A549 (cell line): ENCODE results near the gene SLC15A3. TPM values are rescaled to one million over a fixed set of nuclear protein-coding genes. Genes with fewer than 3 reads are reported as not detected.

ENCODE experiments used
- ATAC-seq, 2 experiments: fragments of 200-7000 bp in 1 of 2; fragments of >200 bp in 1 of 2; cut with Nextera tagmentation in 1 of 2; cut with Tn5 transposase in 1 of 2; 3 replicates each; pipeline versions ENCODE4 v1.8.0 to v1.9.1; 2018 to 2020; ENCODE audit warnings: mild to moderate bottlenecking in 1 of 2, moderate library complexity in 1 of 2
- CTCF ChIA-PET: fragments of 300-600 bp; sonication (Branson Sonifier 250); formaldehyde crosslinking; extraction: SDS; loops from one replicate; lab custom pipeline; 2021; ENCODE audit warnings: antibody characterized with exemption, inconsistent platforms; lab: Yijun Ruan, JAX
- POLR2A ChIA-PET: fragments of 350-600 bp; formaldehyde crosslinking; extraction: SDS; loops from one replicate; lab custom pipeline; 2021; ENCODE audit warnings: antibody characterized with exemption, inconsistent platforms; lab: Yijun Ruan, JAX
- DNase-seq, 2 experiments: peaks; one replicate each; pipeline versions ENCODE4 v3.0.0 to v3.0.0-alpha.2; 2011 to 2016; ENCODE audit warnings: low read depth in 1 of 2, low spot score in 1 of 2
- FAIRE-seq: peaks from 2 replicates; lab custom pipeline; 2011; peaks lifted over from hg19 to GRCh38; lab: Jason Lieb, UNC
- H3K27ac ChIP-seq, 2 experiments: fragments of >200 bp; sonication (Bioruptor Twin); formaldehyde crosslinking; 3 replicates each; pipeline ENCODE4 v1.5.1; 2016 to 2017
- H3K4me1 ChIP-seq: fragments of >200 bp; sonication (Bioruptor Twin); formaldehyde crosslinking; 3 replicates; pipeline ENCODE4 v1.6.1; 2016
- H3K4me2 ChIP-seq: fragments of >200 bp; sonication (Bioruptor Twin); formaldehyde crosslinking; 3 replicates; pipeline ENCODE4 v1.6.1; 2016
- H3K4me3 ChIP-seq: fragments of >200 bp; sonication (Bioruptor Twin); formaldehyde crosslinking; 3 replicates; pipeline ENCODE4 v1.5.1; 2016
- H3K9me3 ChIP-seq: fragments of >200 bp; sonication (Bioruptor Twin); formaldehyde crosslinking; 3 replicates; pipeline ENCODE4 v1.6.1; 2016
- BHLHE40 ChIP-seq: IDR thresholded peaks from 2 replicates; pipeline ENCODE4 v1.6.1; 2012; ENCODE audit warnings: low read depth, low read length, inconsistent platforms
- CEBPB ChIP-seq, 2 experiments: fragments of >200 bp in 1 of 2; sonication (Bioruptor Twin) in 1 of 2; formaldehyde crosslinking in 1 of 2; IDR thresholded peaks; 2 replicates each; pipeline ENCODE4 v1.6.1; 2012 to 2016
- ESRRA ChIP-seq: fragments of 150-350 bp; IDR thresholded peaks from 2 replicates; pipeline ENCODE4 v1.6.1; 2014; ENCODE audit warnings: mild to moderate bottlenecking, low read length, borderline replicate concordance
- FOSL2 ChIP-seq, 2 experiments: fragments of 450-650 bp in 1 of 2; fragments of >200 bp in 1 of 2; sonication (Bioruptor Twin) in 1 of 2; formaldehyde crosslinking; IDR thresholded peaks; 2 replicates each; pipeline versions ENCODE4 v1.5.0 to v1.6.1; 2016 to 2020; ENCODE audit warnings: mild to moderate bottlenecking in 1 of 2, moderate library complexity in 1 of 2
- FOXS1 ChIP-seq: fragments of 250-450 bp; sonication (Bioruptor Pico); IDR thresholded peaks from 2 replicates; pipeline ENCODE4 v1.5.0; 2020; ENCODE audit warnings: mild to moderate bottlenecking, moderate library complexity
- GATA3 ChIP-seq: IDR thresholded peaks from 2 replicates; pipeline ENCODE4 v1.6.1; 2012; ENCODE audit warnings: borderline replicate concordance
- HOXB5 ChIP-seq: fragments of 250-450 bp; sonication (Bioruptor Pico); IDR thresholded peaks from 2 replicates; pipeline ENCODE4 v1.5.0; 2020; ENCODE audit warnings: mild to moderate bottlenecking, moderate library complexity
- JUN ChIP-seq, 2 experiments: fragments of >200 bp; sonication (Bioruptor Twin); formaldehyde crosslinking; IDR thresholded peaks; 2 replicates in 1 of 2; 3 replicates in 1 of 2; pipeline ENCODE4 v1.6.1; 2016 to 2017
- JUNB ChIP-seq: fragments of >200 bp; sonication (Bioruptor Twin); formaldehyde crosslinking; IDR thresholded peaks from 2 replicates; pipeline ENCODE4 v1.6.1; 2016
- KDM1A ChIP-seq: fragments of 200-600 bp; sonication (generic); IDR thresholded peaks from 2 replicates; pipeline ENCODE4 v1.6.1; 2016; ENCODE audit warnings: low read depth, mild to moderate bottlenecking
- KDM5A ChIP-seq: fragments of 200-600 bp; sonication (generic); IDR thresholded peaks from 2 replicates; pipeline ENCODE4 v1.6.1; 2016; ENCODE audit warnings: antibody characterized with exemption, mild to moderate bottlenecking
- MAFK ChIP-seq: fragments of 450-650 bp; IDR thresholded peaks from 2 replicates; pipeline ENCODE4 v1.6.1; 2014; ENCODE audit not compliant: partially characterized antibody
- MAZ ChIP-seq: fragments of 150-350 bp; IDR thresholded peaks from 2 replicates; pipeline ENCODE4 v1.6.1; 2014; ENCODE audit warnings: antibody characterized with exemption, low read depth, low read length, borderline replicate concordance
- POLR2A ChIP-seq: IDR thresholded peaks from 2 replicates; pipeline ENCODE4 v1.6.1; 2012; ENCODE audit warnings: mild to moderate bottlenecking, low read length
- RAD21 ChIP-seq, 2 experiments: fragments of >200 bp in 1 of 2; sonication (Bioruptor Twin) in 1 of 2; formaldehyde crosslinking in 1 of 2; IDR thresholded peaks in 1 of 2; conservative IDR thresholded peaks in 1 of 2; 2 replicates in 1 of 2; 3 replicates in 1 of 2; pipeline ENCODE4 v1.6.1; 2012 to 2018; ENCODE audit warnings: inconsistent platforms in 1 of 2
- RARB ChIP-seq: fragments of 250-450 bp; sonication (Bioruptor Pico); IDR thresholded peaks from 2 replicates; pipeline ENCODE4 v1.8.0; 2021; ENCODE audit warnings: mild to moderate bottlenecking, moderate library complexity
- RFX5 ChIP-seq: fragments of 450-650 bp; IDR thresholded peaks from 2 replicates; pipeline ENCODE4 v1.7.1; 2014; ENCODE audit warnings: antibody characterized with exemption, mild to moderate bottlenecking, moderate library complexity
- TFCP2L1 ChIP-seq: fragments of 250-450 bp; sonication (Bioruptor Pico); IDR thresholded peaks from 2 replicates; pipeline ENCODE4 v1.5.0; 2021; ENCODE audit warnings: mild to moderate bottlenecking
- ZFP36 ChIP-seq: fragments of 450-650 bp; IDR thresholded peaks from 2 replicates; pipeline ENCODE4 v1.6.1; 2014; ENCODE audit warnings: borderline replicate concordance; ENCODE audit not compliant: partially characterized antibody
- ZNF302 ChIP-seq: fragments of 250-450 bp; sonication (Bioruptor Pico); IDR thresholded peaks from 2 replicates; pipeline ENCODE4 v1.9.0; 2021; ENCODE audit warnings: inconsistent platforms, mild to moderate bottlenecking, moderate library complexity
- ZSCAN20 ChIP-seq: fragments of 250-450 bp; sonication (Bioruptor Pico); IDR thresholded peaks from 2 replicates; pipeline ENCODE4 v1.8.0; 2022; ENCODE audit warnings: mild to moderate bottlenecking, moderate library complexity
- WGBS: methylation state at CpG from one replicate; pipeline ENCODE4 v1.1.6; 2017; ENCODE audit errors: missing lambda C conversion rate; 5-methylcytosine and 5-hydroxymethylcytosine counted together
- polyA plus RNA-seq, 4 experiments: library from polyadenylated mRNA; depleted of rRNA in 3 of 4; stranded (reverse); fragments of >200 nt; fragmentation: RNase III in 1 of 4; extraction: RNeasy Plus Mini Kit Qiagen cat#74134 plus additional on column Dnase treatment in 1 of 4; gene quantifications; 2 replicates in 3 of 4; 3 replicates in 1 of 4; pipeline ENCODE4 v1.2.3, GENCODE V29; 2011 to 2017
- TF ChIP-seq, protein P1 (sequence below): fragments of 450-650 bp; IDR thresholded peaks from 2 replicates; pipeline ENCODE4 v1.6.1; 2014; ENCODE audit warnings: antibody characterized with exemption
- TF ChIP-seq, protein P2 (sequence below): IDR thresholded peaks from 2 replicates; pipeline ENCODE4 v1.6.1; 2012
- TF ChIP-seq, protein P3 (sequence below): IDR thresholded peaks from 2 replicates; pipeline ENCODE4 v1.6.1; 2012
- TF ChIP-seq, protein P4 (sequence below): fragments of >200 bp; sonication (Bioruptor Twin); formaldehyde crosslinking; IDR thresholded peaks from 3 replicates; pipeline ENCODE4 v1.5.1; 2016
- TF ChIP-seq, protein P5 (sequence below): fragments of >200 bp; sonication (Bioruptor Twin); formaldehyde crosslinking; IDR thresholded peaks from 3 replicates; pipeline ENCODE4 v1.6.1; 2016

Gene SLC15A3
- polyA plus RNA-seq, 2 of the 4 experiments (the other 2 are of a cell fraction): not detected

DNA sequence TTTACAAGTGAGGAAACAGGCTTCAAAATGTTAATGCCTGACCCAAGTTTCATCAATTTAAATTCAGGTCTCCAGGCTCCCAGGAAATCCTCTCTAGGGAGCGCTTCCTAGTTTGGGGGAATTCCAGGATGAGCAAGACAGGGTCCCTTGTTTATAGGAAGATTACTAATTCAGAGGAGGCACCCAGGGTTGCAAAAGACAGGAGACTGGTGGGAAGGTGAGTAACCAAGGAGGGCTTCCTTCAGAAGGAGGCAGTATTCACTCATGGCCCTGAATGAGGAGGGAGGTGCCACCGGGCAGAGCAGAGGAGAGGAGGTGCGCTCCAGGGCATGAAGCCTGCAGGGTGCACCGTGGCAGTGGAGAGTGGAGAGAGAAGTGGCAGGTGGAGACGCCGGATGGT is 26.1 kb downstream of the SLC15A3 start (continued):
- TF ChIP-seq MAFK (no peak), JUNB (no peak), KDM5A (no peak), BHLHE40 (no peak), FOXS1 (CRISPR knock-in tag) (no peak), CEBPB (IDR thresholded peaks at IDR 0.05) (peak in 1 of 2 experiments; percentile 72; a peak in 2 of 4 replicates), ZFP36 (peak; percentile 51), FOSL2 (IDR thresholded peaks at IDR 0.05) (no peak), FOSL2 (CRISPR knock-in tag; IDR thresholded peaks at IDR 0.05) (peak; percentile 50), GATA3 (no peak), RARB (CRISPR knock-in tag) (no peak), TFCP2L1 (CRISPR knock-in tag) (no peak)
- TF ChIP-seq, protein P1, sequence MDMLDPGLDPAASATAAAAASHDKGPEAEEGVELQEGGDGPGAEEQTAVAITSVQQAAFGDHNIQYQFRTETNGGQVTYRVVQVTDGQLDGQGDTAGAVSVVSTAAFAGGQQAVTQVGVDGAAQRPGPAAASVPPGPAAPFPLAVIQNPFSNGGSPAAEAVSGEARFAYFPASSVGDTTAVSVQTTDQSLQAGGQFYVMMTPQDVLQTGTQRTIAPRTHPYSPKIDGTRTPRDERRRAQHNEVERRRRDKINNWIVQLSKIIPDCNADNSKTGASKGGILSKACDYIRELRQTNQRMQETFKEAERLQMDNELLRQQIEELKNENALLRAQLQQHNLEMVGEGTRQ: no peak
- TF ChIP-seq, protein P2, sequence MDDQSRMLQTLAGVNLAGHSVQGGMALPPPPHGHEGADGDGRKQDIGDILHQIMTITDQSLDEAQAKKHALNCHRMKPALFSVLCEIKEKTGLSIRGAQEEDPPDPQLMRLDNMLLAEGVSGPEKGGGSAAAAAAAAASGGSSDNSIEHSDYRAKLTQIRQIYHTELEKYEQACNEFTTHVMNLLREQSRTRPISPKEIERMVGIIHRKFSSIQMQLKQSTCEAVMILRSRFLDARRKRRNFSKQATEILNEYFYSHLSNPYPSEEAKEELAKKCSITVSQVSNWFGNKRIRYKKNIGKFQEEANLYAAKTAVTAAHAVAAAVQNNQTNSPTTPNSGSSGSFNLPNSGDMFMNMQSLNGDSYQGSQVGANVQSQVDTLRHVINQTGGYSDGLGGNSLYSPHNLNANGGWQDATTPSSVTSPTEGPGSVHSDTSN: no peak
- TF ChIP-seq, protein P3, sequence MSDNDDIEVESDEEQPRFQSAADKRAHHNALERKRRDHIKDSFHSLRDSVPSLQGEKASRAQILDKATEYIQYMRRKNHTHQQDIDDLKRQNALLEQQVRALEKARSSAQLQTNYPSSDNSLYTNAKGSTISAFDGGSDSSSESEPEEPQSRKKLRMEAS: no peak; the same call in 1 of the 2 replicates

DNA sequence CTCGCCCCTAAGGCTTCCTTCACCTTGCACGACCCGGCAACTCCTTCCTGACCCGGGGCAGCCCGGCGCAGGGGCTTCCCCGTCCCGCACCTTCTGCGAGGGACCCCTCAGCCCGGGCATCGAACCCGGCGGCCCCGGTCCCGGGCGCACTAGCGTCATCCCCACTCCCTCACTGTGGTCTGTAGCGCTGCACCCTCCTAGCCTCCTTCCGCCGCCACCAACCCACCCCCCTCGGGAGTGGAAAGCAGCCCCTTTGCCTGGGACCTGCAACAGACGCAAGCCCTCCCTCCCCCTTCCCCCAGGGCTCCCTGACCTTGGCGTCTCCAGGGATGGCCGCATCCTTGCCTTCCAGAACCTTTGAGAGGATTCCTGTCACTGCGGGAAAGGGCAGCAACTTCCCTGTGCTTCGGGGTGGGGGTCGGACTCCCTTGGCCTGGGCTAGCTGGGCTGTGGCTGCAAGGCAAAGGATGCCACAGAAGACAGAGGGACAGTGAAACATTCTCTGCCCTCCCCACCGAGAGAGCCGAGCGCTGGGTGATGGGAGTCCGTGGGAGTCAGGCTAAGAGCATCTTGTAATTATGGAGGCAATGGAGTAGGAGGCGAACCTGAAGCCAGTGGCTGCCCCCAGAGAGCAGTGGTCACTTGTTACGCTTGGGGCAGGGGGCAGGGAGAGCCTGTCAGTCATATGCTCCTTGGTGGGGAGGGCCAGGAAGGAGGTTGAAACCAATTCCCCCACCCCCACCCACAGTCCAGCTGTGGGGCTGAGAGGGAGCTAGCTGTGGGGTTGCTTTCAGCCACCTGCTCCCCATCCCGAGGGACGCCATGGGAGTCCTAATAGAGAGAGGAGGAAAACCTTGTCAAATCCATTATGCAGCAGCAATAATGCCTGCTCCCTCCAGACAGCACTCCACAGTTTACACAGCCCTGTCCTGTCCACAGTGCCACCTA is 26.8 kb downstream of the SLC15A3 start:
- TF ChIP-seq BHLHE40 (no peak), KDM5A (no peak), HOXB5 (no peak), MAZ (no peak), ESRRA (no peak)
- TF ChIP-seq, protein P2: no peak
- WGBS: 4% methylated on average over 25 of the region's 35 CpGs
- Histone ChIP-seq H3K9me3 (no peaks in the 10 kb centered on the region), H3K4me3 (peak overlapping the region; percentile 70), H3K27ac (peak overlapping the region; percentile 82 to 97), H3K4me1 (peaks cover 20% of the 10 kb centered on the region), H3K4me2 (peak overlapping the region; percentile 90)
- ChIA-PET CTCF (interaction anchor here (0.6 to 2.2 kb wide), 2 partner anchors 44 to 228 kb away, joined by 3 to 5 read pairs; no protein-coding TSS in a partner anchor), POLR2A (no interaction called here)
- DNase-seq (no peak), FAIRE-seq (no peak), ATAC-seq (peak; percentile 38 to 50; a peak in 5 of 6 replicates)

DNA sequence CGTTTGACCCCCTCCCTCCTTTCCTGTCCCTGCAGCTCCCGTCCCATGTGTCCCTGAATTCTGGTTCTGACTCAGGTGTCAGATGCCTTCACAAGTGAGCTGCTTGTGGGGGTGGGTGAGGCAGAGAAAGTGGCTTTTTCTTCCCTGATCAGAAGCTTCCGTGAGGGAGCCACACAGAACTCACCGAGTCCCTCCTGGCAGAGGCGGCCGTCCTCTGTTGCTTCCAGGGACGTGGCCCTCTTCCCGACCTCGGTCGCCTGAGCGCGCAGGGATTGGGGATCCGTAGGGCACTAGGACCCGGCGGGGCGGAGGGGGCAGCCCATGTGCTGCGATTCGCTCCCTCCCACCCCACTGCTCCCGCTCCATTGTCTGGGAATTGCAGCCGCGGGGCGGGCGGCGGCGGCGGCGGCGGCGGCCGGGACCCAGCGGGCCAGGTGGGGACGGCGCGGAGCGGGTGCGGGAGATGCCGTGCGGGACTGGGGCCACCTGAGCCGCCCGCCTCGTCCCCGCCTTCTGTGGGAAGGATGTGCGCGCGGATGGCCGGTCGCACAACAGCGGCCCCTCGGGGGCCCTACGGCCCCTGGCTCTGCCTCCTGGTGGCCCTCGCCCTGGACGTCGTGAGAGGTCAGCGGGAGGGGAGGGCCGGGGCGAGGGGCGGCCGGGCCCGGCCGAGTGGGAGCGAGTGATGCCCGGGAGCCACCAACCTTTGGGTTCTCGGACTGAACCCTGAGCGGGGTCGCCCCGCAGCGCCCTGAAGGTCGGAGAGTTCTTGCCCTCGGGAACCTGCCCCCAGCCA is 27.7 kb downstream of the SLC15A3 start, which contains the start of gene TMEM132A:
Gene TMEM132A, plus strand, starts transcription at position 351 of the 796 bp plus-strand sequence. Its CDS starts 174 bp downstream, at position 525.
- DNase-seq: peak; percentile 68 to 93
- POLR2A ChIA-PET: interaction anchor here (1.1 to 1.6 kb wide), 2 partner anchors 9 to 11 kb away, joined by 5 to 6 read pairs; partner anchors contain the start of gene TMEM109
- peak within 1 kb of the TSS; percentile 82 to 97 for H3K27ac ChIP-seq
- FAIRE-seq: no peak
- under 1% methylated on average over 16 of the region's 69 CpGs for WGBS
- H3K4me3 ChIP-seq: peak within 1 kb of the TSS; percentile 70
- no peaks in the 10 kb centered on the region for H3K9me3 ChIP-seq
- H3K4me1 ChIP-seq: peaks cover 20% of the 10 kb centered on the region
- H3K4me2 ChIP-seq: peak within 1 kb of the TSS; percentile 90
- CTCF ChIA-PET: interaction anchor here (1.2 to 2.1 kb wide), 5 partner anchors 9 to 93 kb away, joined by 3 to 8 read pairs (median 6); partner anchors contain the start of gene TMEM109
- peak; percentile 79 to 90 for ATAC-seq
- peak; percentile 63; the same call in 1 of the 2 replicates for TF ChIP-seq KDM1A
- no peak for TF ChIP-seq ZSCAN20 (CRISPR knock-in tag)
- no peak for TF ChIP-seq ZNF302 (CRISPR knock-in tag)
- TF ChIP-seq RARB (CRISPR knock-in tag): no peak
- TF ChIP-seq JUN (IDR thresholded peaks at IDR 0.05): peak in 1 of 2 experiments; percentile 67; a peak in 2 of 5 replicates
- TF ChIP-seq, protein P4, sequence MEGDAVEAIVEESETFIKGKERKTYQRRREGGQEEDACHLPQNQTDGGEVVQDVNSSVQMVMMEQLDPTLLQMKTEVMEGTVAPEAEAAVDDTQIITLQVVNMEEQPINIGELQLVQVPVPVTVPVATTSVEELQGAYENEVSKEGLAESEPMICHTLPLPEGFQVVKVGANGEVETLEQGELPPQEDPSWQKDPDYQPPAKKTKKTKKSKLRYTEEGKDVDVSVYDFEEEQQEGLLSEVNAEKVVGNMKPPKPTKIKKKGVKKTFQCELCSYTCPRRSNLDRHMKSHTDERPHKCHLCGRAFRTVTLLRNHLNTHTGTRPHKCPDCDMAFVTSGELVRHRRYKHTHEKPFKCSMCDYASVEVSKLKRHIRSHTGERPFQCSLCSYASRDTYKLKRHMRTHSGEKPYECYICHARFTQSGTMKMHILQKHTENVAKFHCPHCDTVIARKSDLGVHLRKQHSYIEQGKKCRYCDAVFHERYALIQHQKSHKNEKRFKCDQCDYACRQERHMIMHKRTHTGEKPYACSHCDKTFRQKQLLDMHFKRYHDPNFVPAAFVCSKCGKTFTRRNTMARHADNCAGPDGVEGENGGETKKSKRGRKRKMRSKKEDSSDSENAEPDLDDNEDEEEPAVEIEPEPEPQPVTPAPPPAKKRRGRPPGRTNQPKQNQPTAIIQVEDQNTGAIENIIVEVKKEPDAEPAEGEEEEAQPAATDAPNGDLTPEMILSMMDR: peak; percentile 15; the same call in 1 of the 3 replicates
- TF ChIP-seq RAD21 (conservative IDR thresholded peaks at IDR 0.05 in 1 of 2, IDR thresholded peaks at IDR 0.05 in 1 of 2): no peak
- TF ChIP-seq RFX5: 0 out of 2 replicates have a peak, but pooled peaks have one; percentile 30
- peak; percentile 52 for TF ChIP-seq POLR2A
- TF ChIP-seq, protein P5, sequence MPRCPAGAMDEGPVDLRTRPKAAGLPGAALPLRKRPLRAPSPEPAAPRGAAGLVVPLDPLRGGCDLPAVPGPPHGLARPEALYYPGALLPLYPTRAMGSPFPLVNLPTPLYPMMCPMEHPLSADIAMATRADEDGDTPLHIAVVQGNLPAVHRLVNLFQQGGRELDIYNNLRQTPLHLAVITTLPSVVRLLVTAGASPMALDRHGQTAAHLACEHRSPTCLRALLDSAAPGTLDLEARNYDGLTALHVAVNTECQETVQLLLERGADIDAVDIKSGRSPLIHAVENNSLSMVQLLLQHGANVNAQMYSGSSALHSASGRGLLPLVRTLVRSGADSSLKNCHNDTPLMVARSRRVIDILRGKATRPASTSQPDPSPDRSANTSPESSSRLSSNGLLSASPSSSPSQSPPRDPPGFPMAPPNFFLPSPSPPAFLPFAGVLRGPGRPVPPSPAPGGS: peak; percentile 44; the same call in 1 of the 3 replicates
- TF ChIP-seq KDM5A: no peak
